Calu3 (cell line): ENCODE measurements around the gene STX1A. TPM values are rescaled to one million over a fixed set of nuclear protein-coding genes. Genes with fewer than 3 reads are reported as not detected.

Source experiments
- BruUV-seq: library from RNA; stranded (reverse); fragments of 400-500 nt; replicated peaks from 2 replicates; lab custom pipeline; 2021; lab: Mats Ljungman, UMichigan
- CTCF ChIA-PET: fragments of 300-600 bp; sonication (Branson Sonifier 250); formaldehyde crosslinking; loops from one replicate; lab custom pipeline; 2022; ENCODE audit warnings: antibody characterized with exemption; lab: Charles Lee
- DNase-seq: peaks from one replicate; pipeline ENCODE4 v3.0.0; 2022
- H3K27ac Mint-ChIP-seq: one replicate; pipeline ENCODE4 v1.8.0; 2022; ENCODE audit warnings: mixed read lengths; ENCODE audit not compliant: unreplicated experiment
- H3K27me3 Mint-ChIP-seq: one replicate; pipeline ENCODE4 v1.8.0; 2022; ENCODE audit warnings: mixed read lengths; ENCODE audit not compliant: unreplicated experiment
- H3K36me3 Mint-ChIP-seq: one replicate; pipeline ENCODE4 v1.8.0; 2022; ENCODE audit warnings: mild to moderate bottlenecking, moderate library complexity, mixed read lengths; ENCODE audit not compliant: insufficient read depth, unreplicated experiment
- H3K4me1 Mint-ChIP-seq: one replicate; pipeline ENCODE4 v1.8.0; 2022; ENCODE audit warnings: mild to moderate bottlenecking, low read depth, mixed read lengths; ENCODE audit not compliant: unreplicated experiment
- H3K4me3 Mint-ChIP-seq: one replicate; pipeline ENCODE4 v1.8.0; 2022; ENCODE audit warnings: mild to moderate bottlenecking, low read depth, moderate library complexity, mixed read lengths; ENCODE audit not compliant: unreplicated experiment
- H3K9me3 Mint-ChIP-seq: one replicate; pipeline ENCODE4 v1.8.0; 2022; ENCODE audit warnings: low read depth, mixed read lengths; ENCODE audit not compliant: unreplicated experiment
- intact Hi-C: fragments of 100-400 bp; cut with micrococcal nuclease; formaldehyde crosslinking; loops from one replicate; pipeline ENCODE4 v1.10.0; 2022; ENCODE audit not compliant: unreplicated experiment
- total RNA-seq: library from RNA; stranded (reverse); gene quantifications from 2 replicates; pipeline ENCODE4 v1.2.3, GENCODE V29; 2022
- TF ChIP-seq, protein P1 (sequence below): fragments of 200-600 bp; IDR thresholded peaks from one replicate; pipeline ENCODE4 v1.8.0; 2022; ENCODE audit warnings: antibody characterized with exemption; ENCODE audit not compliant: unreplicated experiment

Gene STX1A
- total RNA-seq, 1 experiment from 2014 or later = 26.1 TPM

DNA sequence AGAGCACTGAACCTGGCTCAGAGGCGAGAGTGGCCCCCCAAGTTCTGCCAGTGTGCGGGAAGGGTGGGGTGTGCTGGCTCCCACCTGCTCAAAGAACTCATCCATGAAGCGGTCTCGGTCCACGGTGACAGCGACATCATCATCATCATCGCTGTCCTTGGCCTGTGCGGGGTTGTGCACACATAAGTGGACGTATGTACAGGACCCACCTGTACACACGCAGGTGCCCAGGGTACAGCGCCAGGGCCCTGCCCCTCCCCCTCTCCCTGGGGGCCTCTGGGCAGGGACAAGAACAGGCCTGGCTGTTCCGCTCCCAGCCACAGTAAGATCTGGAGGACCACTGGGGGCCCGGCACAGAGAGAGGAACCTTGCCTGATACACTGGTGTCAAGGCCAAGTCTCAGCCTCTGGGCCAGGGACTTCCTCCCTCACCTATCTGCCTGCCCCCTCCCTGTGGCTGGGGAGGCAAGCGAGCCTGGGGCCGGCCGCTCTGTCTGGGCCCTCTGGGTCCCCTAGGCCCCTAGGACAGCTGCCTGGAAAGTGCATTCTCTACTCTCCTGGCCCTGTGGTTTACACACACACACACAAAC lies 10.4 kb downstream of the STX1A start:
- H3K27ac Mint-ChIP-seq = no peak overlapping the region

DNA sequence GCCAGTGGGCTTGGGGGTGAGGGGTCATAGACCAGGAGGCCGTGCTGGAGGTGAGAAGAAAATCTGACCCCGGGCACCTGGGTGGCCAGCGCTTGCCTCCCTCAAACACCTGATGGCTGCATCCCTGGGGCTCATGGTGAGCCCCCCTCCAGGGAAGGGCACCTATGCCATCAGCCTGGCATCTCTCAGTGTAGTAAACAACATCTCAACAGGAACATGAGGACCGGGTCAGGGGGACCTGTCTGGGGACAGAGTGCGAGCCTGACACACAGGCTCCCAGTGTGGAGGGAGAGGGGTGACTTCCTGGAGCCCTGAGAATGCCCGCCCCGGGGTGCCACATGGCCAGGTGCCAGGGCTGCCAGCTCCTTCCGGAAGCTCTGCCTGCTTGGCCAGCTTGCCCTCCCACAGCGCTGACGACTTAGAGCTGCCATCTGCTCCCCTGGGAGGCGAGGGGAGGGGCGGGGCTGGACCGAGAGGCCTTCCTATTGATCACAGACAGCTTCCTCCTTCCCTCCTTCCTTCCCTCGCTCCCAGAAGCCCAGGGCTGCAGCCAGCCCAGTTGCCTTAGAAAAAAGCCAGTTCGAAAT lies 12.3 kb downstream of the STX1A start:
- Mint-ChIP-seq H3K36me3 (peaks cover 51% of the 10 kb centered on the region), H3K4me3 (peak overlapping the region; percentile 27), H3K27me3 (no peaks in the 10 kb centered on the region), H3K27ac (peak overlapping the region; percentile 83), H3K4me1 (peaks cover 24% of the 10 kb centered on the region), H3K9me3 (no peaks in the 10 kb centered on the region)
- DNase-seq = peak; percentile 97
- TF ChIP-seq, protein P1, sequence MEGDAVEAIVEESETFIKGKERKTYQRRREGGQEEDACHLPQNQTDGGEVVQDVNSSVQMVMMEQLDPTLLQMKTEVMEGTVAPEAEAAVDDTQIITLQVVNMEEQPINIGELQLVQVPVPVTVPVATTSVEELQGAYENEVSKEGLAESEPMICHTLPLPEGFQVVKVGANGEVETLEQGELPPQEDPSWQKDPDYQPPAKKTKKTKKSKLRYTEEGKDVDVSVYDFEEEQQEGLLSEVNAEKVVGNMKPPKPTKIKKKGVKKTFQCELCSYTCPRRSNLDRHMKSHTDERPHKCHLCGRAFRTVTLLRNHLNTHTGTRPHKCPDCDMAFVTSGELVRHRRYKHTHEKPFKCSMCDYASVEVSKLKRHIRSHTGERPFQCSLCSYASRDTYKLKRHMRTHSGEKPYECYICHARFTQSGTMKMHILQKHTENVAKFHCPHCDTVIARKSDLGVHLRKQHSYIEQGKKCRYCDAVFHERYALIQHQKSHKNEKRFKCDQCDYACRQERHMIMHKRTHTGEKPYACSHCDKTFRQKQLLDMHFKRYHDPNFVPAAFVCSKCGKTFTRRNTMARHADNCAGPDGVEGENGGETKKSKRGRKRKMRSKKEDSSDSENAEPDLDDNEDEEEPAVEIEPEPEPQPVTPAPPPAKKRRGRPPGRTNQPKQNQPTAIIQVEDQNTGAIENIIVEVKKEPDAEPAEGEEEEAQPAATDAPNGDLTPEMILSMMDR = no peak
- BruUV-seq = no TSS peak
- CTCF ChIA-PET = interaction anchor here (0.9 to 2.0 kb wide), 2 partner anchors 9 to 10 kb away, joined by 3 to 6 read pairs; no protein-coding TSS in a partner anchor
- intact Hi-C loops = no loop called here

More for the DNA sequence above, 10.4 kb downstream of the STX1A start:
- no peaks in the 10 kb centered on the region for H3K9me3 Mint-ChIP-seq
- H3K4me3 Mint-ChIP-seq = no peak overlapping the region
- peaks cover 55% of the 10 kb centered on the region for H3K36me3 Mint-ChIP-seq
- no peaks in the 10 kb centered on the region for H3K27me3 Mint-ChIP-seq
- TF ChIP-seq, protein P1 = no peak
- CTCF ChIA-PET = no interaction called here
- H3K4me1 Mint-ChIP-seq = peaks cover 36% of the 10 kb centered on the region
- no peak for DNase-seq
- intact Hi-C loops = no loop called here
- no TSS peak for BruUV-seq

DNA sequence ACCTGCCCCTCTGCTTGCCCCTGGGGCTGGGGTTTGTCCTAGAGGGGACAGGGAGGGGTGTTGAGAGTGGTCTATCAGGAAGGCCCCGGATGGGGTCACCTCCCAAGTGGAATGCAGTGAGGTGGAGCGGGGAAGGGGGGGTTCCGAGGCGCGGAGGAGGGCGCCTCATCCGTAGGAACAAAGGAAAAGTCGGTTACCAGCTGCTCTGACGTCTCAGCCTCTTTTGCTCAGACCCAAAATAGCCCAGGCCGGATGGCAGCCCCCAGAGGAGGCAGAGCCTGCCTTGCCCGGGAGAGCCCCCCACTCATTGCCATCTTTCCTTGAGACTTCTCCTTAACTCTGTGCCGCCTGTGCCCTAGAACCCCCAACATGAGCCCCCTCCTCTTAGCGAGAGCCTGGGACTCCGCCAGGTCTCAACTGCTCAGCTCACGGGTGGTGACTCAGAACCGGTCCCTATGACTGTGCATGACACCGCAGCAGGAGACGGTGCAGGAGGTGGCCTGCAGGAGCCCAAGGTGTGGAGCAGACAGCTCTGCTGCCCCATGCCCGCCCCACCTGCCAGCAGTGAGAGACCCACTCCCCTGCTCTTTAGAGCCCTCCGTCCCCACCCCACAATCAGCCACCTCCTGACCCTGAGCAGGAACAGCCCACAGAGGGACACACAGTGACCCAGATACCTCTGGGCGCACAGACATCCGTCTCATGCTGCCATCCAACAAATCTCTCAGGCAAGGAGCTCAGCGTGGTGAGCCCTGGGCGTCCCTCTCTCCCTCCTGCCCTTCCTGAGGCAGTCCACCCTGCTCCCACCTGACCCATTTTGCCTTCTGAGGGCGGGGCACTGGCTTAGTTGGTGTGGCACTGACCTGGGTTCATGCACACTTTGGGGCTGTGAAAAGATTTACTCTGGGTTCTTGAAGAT lies 13.1 kb downstream of the STX1A start:
- no peaks in the 10 kb centered on the region for H3K27me3 Mint-ChIP-seq
- intact Hi-C loops = no loop called here
- H3K4me3 Mint-ChIP-seq = peak overlapping the region; percentile 27
- CTCF ChIA-PET = interaction anchor here (0.7 to 2.0 kb wide), 3 partner anchors 9 to 100 kb away, joined by 3 to 6 read pairs (median 3); no protein-coding TSS in a partner anchor
- H3K9me3 Mint-ChIP-seq = no peaks in the 10 kb centered on the region
- peak; percentile 62 for DNase-seq
- peak overlapping the region; percentile 83 for H3K27ac Mint-ChIP-seq
- H3K36me3 Mint-ChIP-seq = peaks cover 55% of the 10 kb centered on the region
- no TSS peak for BruUV-seq
- H3K4me1 Mint-ChIP-seq = peaks cover 16% of the 10 kb centered on the region
- TF ChIP-seq, protein P1 = no peak

- no peak overlapping the region for H3K4me3 Mint-ChIP-seq
- peaks cover 63% of the 10 kb centered on the region for H3K36me3 Mint-ChIP-seq
- CTCF ChIA-PET = interaction anchor here (0.7 kb wide), 1 partner anchor 99 kb away, joined by 3 read pairs; no protein-coding TSS in a partner anchor
- no peaks in the 10 kb centered on the region for H3K27me3 Mint-ChIP-seq
- TF ChIP-seq, protein P1 = no peak
- peaks cover 16% of the 10 kb centered on the region for H3K4me1 Mint-ChIP-seq
- H3K27ac Mint-ChIP-seq = no peak overlapping the region
- no peaks in the 10 kb centered on the region for H3K9me3 Mint-ChIP-seq
- intact Hi-C loops = no loop called here
- DNase-seq = no peak
- no TSS peak for BruUV-seq
Observed at GRCh38 chr7:73705551-73705920, 13.9 kb downstream of the STX1A start.
